ENCODE results near the gene BTG2. TPM values are rescaled to one million over a fixed set of nuclear protein-coding genes. Genes with fewer than 3 reads are reported as not detected.

BTG2 gene
- total RNA-seq, 4 donors from 2014 or later: 74.5 to 169 (median 116) TPM

- no peak for ATAC-seq
- peaks cover 0 to 28% of the 10 kb centered on the region in 2 donors for H3K36me3 ChIP-seq
- 83 to 85% methylated on average over 7 to 9 of the region's 9 CpGs for WGBS, 2 donors (ENCODE audit: low coverage in 1 of 2)
- peak overlapping the region; percentile 89 to 99 (median 96) for H3K27ac ChIP-seq
- no peaks in the 10 kb centered on the region for H3K27me3 ChIP-seq
- peak overlapping the region in 1 of 2 donors; percentile 92 for H3K4me3 ChIP-seq
- peaks cover 3 to 38% (median 25%) of the 10 kb centered on the region in 3 donors for H3K4me1 ChIP-seq
- no peaks in the 10 kb centered on the region for H3K9me3 ChIP-seq
- no peak for TF ChIP-seq POLR2A (IDR thresholded peaks at IDR 0.05)
- TF ChIP-seq POLR2AphosphoS5 (IDR thresholded peaks at IDR 0.05): no peak
- TF ChIP-seq CTCF (IDR thresholded peaks at IDR 0.05): no peak
- TF ChIP-seq EP300 (IDR thresholded peaks at IDR 0.05): no peak
These were observed 864 bp upstream of the BTG2 start for GRCh38 chr1:203304391-203304918.

- H3K4me3 ChIP-seq: peak overlapping the region; percentile 76 to 92
- no peaks in the 10 kb centered on the region for H3K9me3 ChIP-seq
- H3K4me1 ChIP-seq: peaks cover 3 to 51% (median 25%) of the 10 kb centered on the region in 3 donors
- H3K36me3 ChIP-seq: peaks cover 0 to 37% of the 10 kb centered on the region in 2 donors
- H3K27ac ChIP-seq: peak overlapping the region; percentile 93 to 99 (median 96)
- no peaks in the 10 kb centered on the region for H3K27me3 ChIP-seq
- no CpG with 5 or more reads among the region's 21 CpGs for WGBS, 2 donors (ENCODE audit: low coverage in 1 of 2)
- ATAC-seq: peak; percentile 4
- TF ChIP-seq POLR2AphosphoS5 (IDR thresholded peaks at IDR 0.05): no peak
- no peak for TF ChIP-seq POLR2A (IDR thresholded peaks at IDR 0.05)
- no peak for TF ChIP-seq CTCF (IDR thresholded peaks at IDR 0.05)
- TF ChIP-seq EP300 (IDR thresholded peaks at IDR 0.05): no peak
These were observed 430 bp downstream of the BTG2 start for GRCh38 chr1:203305809-203306088.

GRCh38 chr1:203306089-203306964, 1.0 kb downstream of the BTG2 start:
- Histone ChIP-seq H3K27me3 (no peaks in the 10 kb centered on the region), H3K27ac (peak overlapping the region; percentile 93 to 99 (median 96)), H3K4me1 (peaks cover 3 to 54% (median 25%) of the 10 kb centered on the region in 3 donors), H3K9me3 (no peaks in the 10 kb centered on the region), H3K36me3 (peaks cover 0 to 37% of the 10 kb centered on the region in 2 donors), H3K4me3 (peak overlapping the region; percentile 76 to 92)
- ATAC-seq: peak; percentile 27
- TF ChIP-seq POLR2A (IDR thresholded peaks at IDR 0.05) (peak in 1 of 2 donors; percentile 45), CTCF (IDR thresholded peaks at IDR 0.05) (peak in 2 of 4 experiments; percentile 8 to 26), EP300 (IDR thresholded peaks at IDR 0.05) (no peak), POLR2AphosphoS5 (IDR thresholded peaks at IDR 0.05) (peak; percentile 90)
- WGBS, 2 donors (ENCODE audit: low coverage in 1 of 2): 0 to 18% methylated on average over 1 to 15 of the region's 22 CpGs

- TF ChIP-seq CTCF (IDR thresholded peaks at IDR 0.05): no peak
- TF ChIP-seq POLR2A (IDR thresholded peaks at IDR 0.05): no peak
- no peak for TF ChIP-seq EP300 (IDR thresholded peaks at IDR 0.05)
- TF ChIP-seq POLR2AphosphoS5 (IDR thresholded peaks at IDR 0.05): peak; percentile 68
- peak overlapping the region; percentile 76 to 92 for H3K4me3 ChIP-seq
- 28% methylated on average over 9 of the region's 21 CpGs; no CpG with 5 or more reads in 1 of the 2 donors for WGBS, 2 donors (ENCODE audit: low coverage in 1 of 2)
- no peaks in the 10 kb centered on the region for H3K27me3 ChIP-seq
- H3K27ac ChIP-seq: peak overlapping the region; percentile 93 to 99 (median 96)
- H3K36me3 ChIP-seq: peaks cover 0 to 37% of the 10 kb centered on the region in 2 donors
- no peak for ATAC-seq
- H3K9me3 ChIP-seq: no peaks in the 10 kb centered on the region
- peaks cover 3 to 54% (median 25%) of the 10 kb centered on the region in 3 donors for H3K4me1 ChIP-seq
These were observed 1.7 kb downstream of the BTG2 start for GRCh38 chr1:203306965-203307541.
